ENCODE measurements around the gene THSD7A. TPM values are rescaled to one million over a fixed set of nuclear protein-coding genes. Genes with fewer than 3 reads are reported as not detected.

Gene THSD7A
- total and polyA plus RNA-seq, 2 of the 8 experiments (the other 6 are each of a cell fraction or from before 2014, with no cell fraction given): 0.44 to 1.2 TPM

DNA sequence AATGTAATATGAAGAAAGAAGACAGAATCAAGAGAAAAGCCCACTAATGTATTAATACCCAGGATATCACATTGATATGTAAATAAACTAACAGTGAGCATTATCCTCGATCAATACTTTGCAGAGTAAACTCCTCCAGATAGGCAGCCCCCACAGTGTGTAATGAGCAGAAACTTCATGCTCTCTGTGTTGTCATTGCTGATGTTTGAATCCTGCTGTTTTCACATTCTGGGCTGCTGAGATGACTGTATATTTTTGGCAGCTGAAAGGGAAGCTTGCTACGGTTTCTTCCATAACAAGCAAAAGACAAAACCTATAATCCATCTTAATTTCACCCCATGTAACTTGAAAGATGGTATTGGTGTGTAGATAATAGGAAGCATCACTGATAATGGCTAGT, 15.3 kb upstream of the THSD7A start:
- CTCF ChIA-PET (ENCODE audit: partially characterized antibody): interaction anchor here (0.6 to 1.2 kb wide), 2 partner anchors 221 to 646 kb away, joined by 3 read pairs; no protein-coding TSS in a partner anchor
- POLR2A ChIA-PET (ENCODE audit: partially characterized antibody): no interaction called here
- no peak overlapping the region for H4K91ac ChIP-seq (replicated peaks; ENCODE audit: insufficient read length, low read length)
- H3K9me3 ChIP-seq (ENCODE audit: insufficient read depth in 2 of 2, low read depth in 1 of 2, low read length in 1 of 2): no peaks in the 10 kb centered on the region
- H2AK5ac ChIP-seq (ENCODE audit: low read depth, low read length): no peak overlapping the region
- no peak overlapping the region for H3K4ac ChIP-seq (replicated peaks; ENCODE audit: insufficient read length, low read depth, low read length)
- peak overlapping the region in 1 of 4 experiments; percentile 21; a peak in 1 of 8 replicates for H3K4me3 ChIP-seq (ENCODE audit: extremely low read depth in 1 of 4, insufficient read depth in 2 of 4, low read depth in 3 of 4, low read length in 4 of 4)
- no peaks in the 10 kb centered on the region for H3K27me3 ChIP-seq (replicated peaks in 1 of 4; ENCODE audit: control insufficient read depth in 3 of 4, extremely low read depth in 1 of 4, insufficient read depth in 3 of 4, low read length in 3 of 4)
- peaks cover 0 to 19% (median 2%) of the 10 kb centered on the region in 4 experiments; a peak in 2 of 7 replicates for H3K4me1 ChIP-seq (replicated peaks in 1 of 4; ENCODE audit: control insufficient read depth in 3 of 4, insufficient read depth in 4 of 4, low read length in 3 of 4)
- TF ChIP-seq MAFK (IDR thresholded peaks at IDR 0.05; ENCODE audit: low read depth, low read length): no peak
- no peak for TF ChIP-seq CBX8 (IDR thresholded peaks at IDR 0.05; ENCODE audit: borderline replicate concordance, low read depth, low read length)
- no peak for FAIRE-seq
- no peaks in the 10 kb centered on the region for H3K79me2 ChIP-seq (ENCODE audit: control insufficient read depth in 1 of 2, insufficient read depth in 2 of 2, low read length in 2 of 2)
- H4K8ac ChIP-seq (ENCODE audit: extremely low read depth, insufficient read depth, low read length): no peak overlapping the region
- H4K20me1 ChIP-seq (replicated peaks in 1 of 2; ENCODE audit: control insufficient read depth in 1 of 2, insufficient read depth in 2 of 2, low read length in 2 of 2): no peaks in the 10 kb centered on the region
- peak overlapping the region in 1 of 2 experiments; percentile 40; a peak in 1 of 4 replicates for H3K4me2 ChIP-seq (ENCODE audit: insufficient read depth in 1 of 2, low read depth in 2 of 2, low read length in 2 of 2)
- H3K27ac ChIP-seq (ENCODE audit: low read depth, low read length): no peak overlapping the region
- H3K23ac ChIP-seq (ENCODE audit: insufficient read length): no peak overlapping the region
- H3K18ac ChIP-seq (ENCODE audit: extremely low read depth, low read length): no peak overlapping the region
- no peak overlapping the region for H2BK15ac ChIP-seq (ENCODE audit: low read length)
- H3K14ac ChIP-seq (ENCODE audit: insufficient read length): no peak overlapping the region
- H2BK120ac ChIP-seq (replicated peaks; ENCODE audit: low read depth, low read length): no peak overlapping the region
- no peak for DNase-seq (ENCODE audit: low read depth in 1 of 2, low spot score in 2 of 2)
- no peak overlapping the region for H2BK12ac ChIP-seq (ENCODE audit: low read depth, low read length)
- no peak overlapping the region for H2BK5ac ChIP-seq (ENCODE audit: low read depth, low read length)
- no peak overlapping the region for H4K5ac ChIP-seq (ENCODE audit: insufficient read length, low read depth, low read length)
- no peaks in the 10 kb centered on the region; a peak in 1 of 8 replicates for H3K36me3 ChIP-seq (ENCODE audit: control insufficient read depth in 2 of 4, insufficient read depth in 4 of 4, low read length in 3 of 4)
- no peaks in the 10 kb centered on the region for H3K23me2 ChIP-seq (ENCODE audit: low read depth, low read length)
- no peak overlapping the region; the same call in 1 of the 2 replicates for H2BK20ac ChIP-seq (ENCODE audit: low read length)
- no peak overlapping the region for H3K56ac ChIP-seq (replicated peaks; ENCODE audit: insufficient read length, low read depth, low read length)
- 38% methylated on average over 2 of the region's 2 CpGs; no CpG with 5 or more reads in 1 of the 2 experiments for WGBS, 2 experiments (ENCODE audit: extremely low coverage in 1 of 2, insufficient coverage in 1 of 2, insufficient read length in 1 of 2, insufficient replicate concordance in 2 of 2, low coverage in 1 of 2, low lambda C conversion rate in 2 of 2, missing lambda C conversion rate in 1 of 2)
- no peaks in the 10 kb centered on the region for H3K79me1 ChIP-seq (ENCODE audit: low read depth, low read length)
- no peak overlapping the region for H2AFZ ChIP-seq (ENCODE audit: low read length)
- H3K9ac ChIP-seq (replicated peaks in 1 of 4; ENCODE audit: extremely low read depth in 1 of 4, low read depth in 3 of 4, low read length in 3 of 4): no peak overlapping the region

Data from H1 (cell line).